ENCODE data around the gene OPN1SW.

The OPN1SW gene

DNA sequence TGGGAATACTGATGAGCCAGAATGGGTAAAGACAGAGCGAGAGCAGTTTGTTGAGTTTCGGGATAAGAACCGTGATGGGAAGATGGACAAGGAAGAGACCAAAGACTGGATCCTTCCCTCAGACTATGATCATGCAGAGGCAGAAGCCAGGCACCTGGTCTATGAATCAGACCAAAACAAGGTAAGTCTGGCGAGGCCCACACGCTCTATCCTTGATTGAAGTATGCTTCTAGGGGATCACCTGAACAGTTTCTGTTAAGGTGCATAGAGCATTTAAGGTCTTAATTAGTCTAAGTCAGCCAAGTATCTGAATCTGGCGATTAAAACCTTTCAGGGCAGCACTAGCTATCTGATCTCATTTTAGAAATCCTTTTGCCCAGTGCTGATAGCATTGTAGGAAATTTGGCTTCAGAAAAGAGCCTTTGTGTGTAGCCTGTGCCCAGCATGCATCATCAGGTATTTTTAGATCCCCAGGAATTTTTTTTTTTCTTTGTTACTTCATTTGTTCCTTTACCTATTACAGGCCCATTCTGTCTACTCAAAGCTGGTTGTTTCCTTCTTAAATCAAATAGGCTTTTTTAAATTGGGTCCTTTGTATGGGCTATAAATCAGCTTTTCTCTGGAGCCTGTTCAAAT lies 8.0 kb downstream of the OPN1SW start:
- H3K27ac ChIP-seq (ENCODE audit: insufficient read depth, low read depth, low read length, poor library complexity, severe bottlenecking) = no peak overlapping the region
- H3K27me3 ChIP-seq (ENCODE audit: control insufficient read depth, insufficient read depth, low read length, poor library complexity, severe bottlenecking) = no peaks in the 10 kb centered on the region
- peaks cover 37% of the 10 kb centered on the region for H3K36me3 ChIP-seq (ENCODE audit: control insufficient read depth, insufficient read depth, low read length)
- no peaks in the 10 kb centered on the region for H3K4me1 ChIP-seq (ENCODE audit: control insufficient read depth, insufficient read depth, low read length)
- H3K9me3 ChIP-seq (ENCODE audit: control insufficient read depth, low read length) = no peaks in the 10 kb centered on the region
- no peak overlapping the region for H3K4me3 ChIP-seq (ENCODE audit: insufficient read depth, low read depth, low read length)
- WGBS, 2 experiments = 95 to 96% methylated on average over 6 of the region's 6 CpGs

DNA sequence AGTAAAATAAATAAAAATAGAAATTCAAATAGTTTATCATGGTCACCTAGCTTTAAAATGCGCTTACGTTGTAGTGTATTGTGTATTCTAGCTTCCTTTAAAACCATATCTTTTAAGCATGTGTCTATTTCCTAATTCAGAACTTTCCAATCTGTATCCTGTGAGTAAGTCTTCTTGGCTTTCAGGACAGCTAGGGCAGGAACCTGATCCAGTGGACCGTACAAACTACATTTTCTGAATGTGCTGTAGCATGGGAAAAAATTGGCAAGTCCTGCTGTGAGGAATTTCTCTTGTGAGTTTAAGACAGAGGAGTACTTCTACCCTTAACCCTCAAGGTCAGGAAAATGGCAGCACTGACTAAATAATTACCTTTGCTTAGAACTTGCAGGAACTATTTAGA lies 12.1 kb downstream of the OPN1SW start:
- Histone ChIP-seq H3K4me3 (ENCODE audit: insufficient read depth, low read depth, low read length) (no peak overlapping the region), H3K4me1 (ENCODE audit: control insufficient read depth, insufficient read depth, low read length) (no peaks in the 10 kb centered on the region), H3K36me3 (ENCODE audit: control insufficient read depth, insufficient read depth, low read length) (peaks cover 27% of the 10 kb centered on the region), H3K27me3 (ENCODE audit: control insufficient read depth, insufficient read depth, low read length, poor library complexity, severe bottlenecking) (no peaks in the 10 kb centered on the region), H3K27ac (ENCODE audit: insufficient read depth, low read depth, low read length, poor library complexity, severe bottlenecking) (no peak overlapping the region), H3K9me3 (ENCODE audit: control insufficient read depth, low read length) (no peaks in the 10 kb centered on the region)
- 88 to 98% methylated on average over 3 of the region's 3 CpGs for WGBS, 2 experiments

DNA sequence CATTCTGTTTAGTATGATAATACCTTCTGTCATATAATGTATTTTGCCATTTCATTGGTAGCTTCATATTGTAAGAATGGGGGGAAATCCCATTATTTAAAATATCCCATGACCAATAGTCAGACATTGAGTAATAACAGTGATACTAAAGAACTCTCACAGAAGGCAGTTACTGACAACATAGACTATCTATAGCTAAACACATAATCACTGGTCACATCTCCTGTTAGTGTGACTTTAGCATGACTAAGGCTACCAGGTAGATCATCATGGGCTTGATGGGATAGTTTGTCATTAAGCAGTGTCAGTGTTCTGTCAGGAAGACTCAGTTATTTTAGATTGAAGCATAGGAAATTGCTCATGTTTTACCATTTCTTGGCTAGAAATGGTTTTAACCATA lies 16.4 kb downstream of the OPN1SW start:
- H3K9me3 ChIP-seq (ENCODE audit: control insufficient read depth, low read length) = no peaks in the 10 kb centered on the region
- no peaks in the 10 kb centered on the region for H3K4me1 ChIP-seq (ENCODE audit: control insufficient read depth, insufficient read depth, low read length)
- H3K4me3 ChIP-seq (ENCODE audit: insufficient read depth, low read depth, low read length) = no peak overlapping the region
- no peak overlapping the region for H3K27ac ChIP-seq (ENCODE audit: insufficient read depth, low read depth, low read length, poor library complexity, severe bottlenecking)
- peaks cover 22% of the 10 kb centered on the region for H3K36me3 ChIP-seq (ENCODE audit: control insufficient read depth, insufficient read depth, low read length)
- no peaks in the 10 kb centered on the region for H3K27me3 ChIP-seq (ENCODE audit: control insufficient read depth, insufficient read depth, low read length, poor library complexity, severe bottlenecking)

DNA sequence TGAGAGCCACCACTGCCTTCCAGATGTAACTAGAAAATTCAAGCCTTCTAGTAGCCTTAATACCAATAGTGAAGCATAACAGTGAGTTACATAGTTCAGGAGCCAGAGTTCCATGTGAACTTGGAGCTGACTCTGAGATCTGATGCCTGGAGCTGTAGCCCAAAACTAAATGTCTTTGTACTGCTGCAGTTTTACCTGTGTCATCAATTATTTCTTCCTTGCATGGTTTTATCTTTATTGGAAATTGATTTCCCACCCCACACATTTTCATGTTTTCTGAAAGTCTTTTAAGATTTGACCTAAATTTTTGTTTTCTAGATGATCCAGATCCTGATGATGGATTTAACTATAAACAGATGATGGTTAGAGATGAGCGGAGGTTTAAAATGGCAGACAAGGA lies 17.0 kb downstream of the OPN1SW start:
- H3K27me3 ChIP-seq (ENCODE audit: control insufficient read depth, insufficient read depth, low read length, poor library complexity, severe bottlenecking) = no peaks in the 10 kb centered on the region
- H3K27ac ChIP-seq (ENCODE audit: insufficient read depth, low read depth, low read length, poor library complexity, severe bottlenecking) = no peak overlapping the region
- peaks cover 27% of the 10 kb centered on the region for H3K36me3 ChIP-seq (ENCODE audit: control insufficient read depth, insufficient read depth, low read length)
- no peak overlapping the region for H3K4me3 ChIP-seq (ENCODE audit: insufficient read depth, low read depth, low read length)
- no peaks in the 10 kb centered on the region for H3K9me3 ChIP-seq (ENCODE audit: control insufficient read depth, low read length)
- 95 to 97% methylated on average over 1 of the region's 1 CpG for WGBS, 2 experiments
- H3K4me1 ChIP-seq (ENCODE audit: control insufficient read depth, insufficient read depth, low read length) = no peaks in the 10 kb centered on the region

DNA sequence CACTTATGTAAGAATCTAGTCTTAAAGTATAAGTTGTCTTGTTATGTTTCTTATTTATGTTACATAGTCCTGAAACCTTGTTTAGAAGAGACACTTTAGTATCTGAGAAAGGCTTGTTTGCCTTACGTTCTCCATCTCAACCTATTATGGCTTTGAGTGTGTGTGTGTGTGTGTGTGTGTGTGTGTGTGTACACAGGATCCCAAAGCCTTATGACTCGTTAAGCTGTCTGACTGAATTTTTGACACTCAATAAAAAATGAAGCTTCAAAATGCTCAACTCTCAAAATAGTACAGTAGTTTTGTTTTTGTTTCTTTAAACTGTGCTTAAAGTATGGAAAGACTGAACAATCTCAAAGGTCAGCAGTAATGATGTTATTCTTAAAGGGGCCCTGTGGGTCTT lies 18.4 kb downstream of the OPN1SW start:
- no peaks in the 10 kb centered on the region for H3K27me3 ChIP-seq (ENCODE audit: control insufficient read depth, insufficient read depth, low read length, poor library complexity, severe bottlenecking)
- WGBS, 2 experiments = 94 to 100% methylated on average over 1 to 2 of the region's 2 CpGs
- H3K4me1 ChIP-seq (ENCODE audit: control insufficient read depth, insufficient read depth, low read length) = no peaks in the 10 kb centered on the region
- no peak overlapping the region for H3K27ac ChIP-seq (ENCODE audit: insufficient read depth, low read depth, low read length, poor library complexity, severe bottlenecking)
- H3K9me3 ChIP-seq (ENCODE audit: control insufficient read depth, low read length) = no peaks in the 10 kb centered on the region
- peaks cover 30% of the 10 kb centered on the region for H3K36me3 ChIP-seq (ENCODE audit: control insufficient read depth, insufficient read depth, low read length)
- H3K4me3 ChIP-seq (ENCODE audit: insufficient read depth, low read depth, low read length) = no peak overlapping the region

DNA sequence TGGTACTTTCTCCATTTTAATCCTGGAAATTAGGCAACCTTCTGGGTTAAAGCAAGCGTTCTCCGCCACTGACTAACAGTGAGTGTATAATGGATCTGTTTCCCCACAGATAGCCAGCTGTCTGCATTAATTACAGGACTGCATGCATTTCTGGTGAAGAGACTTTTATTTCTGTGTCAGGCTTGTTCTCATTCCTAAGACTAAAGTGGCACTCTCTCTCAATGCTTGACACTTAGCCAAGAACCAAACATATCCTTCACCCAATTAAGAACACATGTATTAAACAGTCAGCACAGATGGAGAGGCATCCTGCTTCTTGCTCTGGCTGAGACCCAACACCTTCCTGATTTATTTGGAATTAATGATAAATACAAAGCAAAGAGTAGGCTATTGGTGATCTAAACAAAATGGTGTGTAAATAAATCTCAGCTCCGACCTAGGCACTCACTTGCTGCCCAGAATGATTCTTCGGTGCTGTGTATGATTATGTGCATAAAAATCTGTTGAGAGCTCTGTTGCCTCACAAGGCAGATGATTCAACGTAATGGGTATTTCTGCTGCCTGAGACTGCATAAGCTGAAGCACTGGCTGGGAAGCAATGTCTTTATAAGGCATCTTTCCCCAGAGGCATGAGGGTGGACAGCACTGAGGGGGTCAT lies 19.6 kb downstream of the OPN1SW start:
- peaks cover 36% of the 10 kb centered on the region for H3K36me3 ChIP-seq (ENCODE audit: control insufficient read depth, insufficient read depth, low read length)
- 96 to 97% methylated on average over 5 of the region's 5 CpGs for WGBS, 2 experiments
- no peaks in the 10 kb centered on the region for H3K9me3 ChIP-seq (ENCODE audit: control insufficient read depth, low read length)
- no peak overlapping the region for H3K4me3 ChIP-seq (ENCODE audit: insufficient read depth, low read depth, low read length)
- H3K27me3 ChIP-seq (ENCODE audit: control insufficient read depth, insufficient read depth, low read length, poor library complexity, severe bottlenecking) = no peaks in the 10 kb centered on the region
- H3K4me1 ChIP-seq (ENCODE audit: control insufficient read depth, insufficient read depth, low read length) = no peaks in the 10 kb centered on the region
- no peak overlapping the region for H3K27ac ChIP-seq (ENCODE audit: insufficient read depth, low read depth, low read length, poor library complexity, severe bottlenecking)

DNA sequence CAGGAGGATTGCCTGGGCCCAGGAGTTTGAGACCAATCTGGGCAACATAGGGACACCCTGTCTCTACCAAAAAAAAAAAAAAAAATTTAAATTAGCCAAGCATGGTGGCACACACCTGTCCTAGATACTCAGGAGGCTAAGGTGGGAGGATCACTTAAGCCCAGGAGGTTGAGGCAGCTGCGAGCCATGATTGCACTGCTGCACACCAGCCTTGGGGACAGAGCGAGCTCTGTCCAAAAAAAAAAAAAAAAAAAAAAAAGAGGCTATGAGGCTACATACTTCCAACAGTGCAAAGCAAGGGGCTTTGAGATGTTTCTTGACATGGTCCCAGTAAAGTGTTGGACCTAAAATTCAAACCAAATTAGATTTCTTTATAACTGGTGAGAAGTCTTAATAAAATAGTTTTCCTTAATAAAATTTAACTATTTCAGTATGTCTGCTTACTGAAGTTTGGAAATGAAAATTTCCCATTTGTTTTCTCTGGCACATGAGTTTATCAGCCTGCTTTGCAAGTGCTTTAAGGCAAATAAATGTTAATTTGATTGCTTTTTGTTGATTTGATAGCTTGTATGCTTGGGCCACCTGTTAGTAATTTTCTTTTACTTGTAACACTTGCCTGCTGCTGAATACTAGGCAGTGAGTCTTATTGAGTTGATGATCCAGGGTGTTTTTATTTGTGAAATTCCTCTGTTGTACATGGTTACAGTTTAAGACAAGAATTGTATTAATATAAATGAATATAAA lies 20.3 kb downstream of the OPN1SW start:
- H3K4me3 ChIP-seq (ENCODE audit: insufficient read depth, low read depth, low read length) = no peak overlapping the region
- H3K9me3 ChIP-seq (ENCODE audit: control insufficient read depth, low read length) = no peaks in the 10 kb centered on the region
- peaks cover 39% of the 10 kb centered on the region for H3K36me3 ChIP-seq (ENCODE audit: control insufficient read depth, insufficient read depth, low read length)
- 91 to 97% methylated on average over 2 of the region's 2 CpGs for WGBS, 2 experiments
- H3K27ac ChIP-seq (ENCODE audit: insufficient read depth, low read depth, low read length, poor library complexity, severe bottlenecking) = no peak overlapping the region
- H3K27me3 ChIP-seq (ENCODE audit: control insufficient read depth, insufficient read depth, low read length, poor library complexity, severe bottlenecking) = no peaks in the 10 kb centered on the region
- no peaks in the 10 kb centered on the region for H3K4me1 ChIP-seq (ENCODE audit: control insufficient read depth, insufficient read depth, low read length)

DNA sequence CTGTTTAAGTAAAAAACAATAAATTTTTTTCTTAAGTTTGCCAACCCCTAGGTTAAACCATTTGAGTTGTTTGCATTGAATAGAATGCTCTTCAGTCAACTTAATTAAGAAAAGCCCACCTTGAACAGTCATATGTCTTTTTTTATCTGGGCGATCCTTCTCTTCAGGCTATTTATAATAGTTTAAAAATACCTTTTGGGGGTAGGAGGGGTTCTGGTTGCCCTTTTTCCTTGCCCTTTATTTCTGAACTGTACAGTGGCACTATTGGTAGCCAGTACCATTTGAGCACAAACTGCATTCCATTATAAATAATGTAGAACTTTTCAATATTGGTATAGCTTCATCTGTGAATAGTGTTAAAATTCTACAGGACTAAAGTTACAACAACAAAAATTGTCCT lies 23.3 kb downstream of the OPN1SW start:
- H3K4me1 ChIP-seq (ENCODE audit: control insufficient read depth, insufficient read depth, low read length) = no peaks in the 10 kb centered on the region
- no peak overlapping the region for H3K27ac ChIP-seq (ENCODE audit: insufficient read depth, low read depth, low read length, poor library complexity, severe bottlenecking)
- H3K36me3 ChIP-seq (ENCODE audit: control insufficient read depth, insufficient read depth, low read length) = peaks cover 42% of the 10 kb centered on the region
- H3K4me3 ChIP-seq (ENCODE audit: insufficient read depth, low read depth, low read length) = no peak overlapping the region
- 88 to 100% methylated on average over 1 of the region's 1 CpG for WGBS, 2 experiments
- H3K9me3 ChIP-seq (ENCODE audit: control insufficient read depth, low read length) = no peaks in the 10 kb centered on the region
- H3K27me3 ChIP-seq (ENCODE audit: control insufficient read depth, insufficient read depth, low read length, poor library complexity, severe bottlenecking) = no peaks in the 10 kb centered on the region

DNA sequence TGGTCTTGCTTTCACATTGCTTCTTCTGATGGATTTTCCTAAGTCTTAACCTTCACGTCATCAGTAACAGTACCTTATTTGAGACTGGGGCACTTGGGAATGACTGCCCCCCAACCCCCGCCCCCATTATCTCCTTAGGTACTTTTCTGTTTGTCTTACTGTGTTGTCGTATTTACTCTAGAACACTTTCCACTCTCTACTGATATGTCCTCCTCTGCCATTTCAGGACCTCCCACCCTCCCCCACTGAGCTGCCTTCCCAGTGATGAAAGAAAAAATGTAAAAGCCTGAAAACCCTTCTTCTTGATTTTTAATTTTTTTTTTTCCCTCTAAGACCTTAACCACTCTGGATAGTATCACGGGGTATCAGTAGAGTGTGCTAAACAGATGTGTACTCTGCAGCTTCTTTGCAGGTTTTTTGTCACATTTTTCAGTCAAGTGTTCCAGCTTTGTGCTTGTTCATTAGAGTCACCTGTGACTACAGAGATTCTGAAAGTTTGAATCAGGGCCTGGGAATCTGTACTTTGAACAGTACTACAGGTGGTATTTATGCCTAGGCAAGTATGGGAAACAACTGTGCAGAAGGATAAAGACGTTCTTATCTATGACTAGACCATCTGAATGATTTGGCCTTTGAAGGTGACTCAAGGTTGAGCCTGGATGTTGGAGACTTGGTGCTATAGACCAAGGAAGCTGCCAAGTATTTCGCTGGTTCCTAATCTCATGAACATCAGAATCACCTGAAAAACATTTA lies 28.1 kb downstream of the OPN1SW start:
- H3K36me3 ChIP-seq (ENCODE audit: control insufficient read depth, insufficient read depth, low read length) = peaks cover 37% of the 10 kb centered on the region
- 95 to 97% methylated on average over 6 of the region's 6 CpGs for WGBS, 2 experiments
- no peak overlapping the region for H3K27ac ChIP-seq (ENCODE audit: insufficient read depth, low read depth, low read length, poor library complexity, severe bottlenecking)
- no peak overlapping the region for H3K4me3 ChIP-seq (ENCODE audit: insufficient read depth, low read depth, low read length)
- H3K9me3 ChIP-seq (ENCODE audit: control insufficient read depth, low read length) = no peaks in the 10 kb centered on the region
- no peaks in the 10 kb centered on the region for H3K27me3 ChIP-seq (ENCODE audit: control insufficient read depth, insufficient read depth, low read length, poor library complexity, severe bottlenecking)
- H3K4me1 ChIP-seq (ENCODE audit: control insufficient read depth, insufficient read depth, low read length) = no peaks in the 10 kb centered on the region

DNA sequence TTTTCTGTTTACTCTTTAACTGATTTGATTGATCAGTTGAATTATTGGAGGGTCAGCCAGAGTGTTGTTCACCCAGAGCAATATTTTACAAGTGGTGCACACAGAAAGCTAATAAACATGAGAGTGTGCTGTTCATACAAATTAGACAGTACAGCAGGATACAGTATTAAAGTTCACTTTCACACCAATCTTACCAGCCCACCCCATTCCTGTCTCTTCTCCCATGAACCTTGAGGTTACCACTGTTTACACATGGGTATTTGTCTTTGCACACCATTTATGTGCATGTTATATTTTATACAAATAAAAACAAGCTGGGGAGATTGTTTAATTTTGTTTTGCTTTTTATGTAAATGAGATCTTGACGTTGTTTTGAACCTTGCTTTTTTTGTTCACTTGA lies 29.9 kb downstream of the OPN1SW start:
- Histone ChIP-seq H3K27me3 (ENCODE audit: control insufficient read depth, insufficient read depth, low read length, poor library complexity, severe bottlenecking) (no peaks in the 10 kb centered on the region), H3K4me3 (ENCODE audit: insufficient read depth, low read depth, low read length) (no peak overlapping the region), H3K4me1 (ENCODE audit: control insufficient read depth, insufficient read depth, low read length) (no peaks in the 10 kb centered on the region), H3K9me3 (ENCODE audit: control insufficient read depth, low read length) (no peaks in the 10 kb centered on the region), H3K27ac (ENCODE audit: insufficient read depth, low read depth, low read length, poor library complexity, severe bottlenecking) (no peak overlapping the region), H3K36me3 (ENCODE audit: control insufficient read depth, insufficient read depth, low read length) (peaks cover 28% of the 10 kb centered on the region)
- WGBS, 2 experiments = 86 to 95% methylated on average over 1 of the region's 1 CpG
